Colonic mucosa (tissue), 4 donors: ENCODE results near the gene GRIN2C. TPM values are rescaled to one million over a fixed set of nuclear protein-coding genes. Genes with fewer than 3 reads are reported as not detected.
"Not testable (repeated sequence)": the region's sequence is repeated elsewhere in the genome, so short reads cannot be mapped to it uniquely, and the experiment has no call there.

ENCODE experiments used
- DNase-seq: peaks from one replicate; pipeline ENCODE4 v3.0.0-alpha.2; 2020
- H3K27ac ChIP-seq: fragments of 200-600 bp; one replicate; pipeline ENCODE4 v1.8.0; 2021
- H3K27me3 ChIP-seq: fragments of 200-600 bp; one replicate; pipeline ENCODE4 v1.8.0; 2021
- H3K36me3 ChIP-seq: fragments of 200-600 bp; one replicate; pipeline ENCODE4 v1.8.0; 2021
- H3K4me1 ChIP-seq: fragments of 200-600 bp; one replicate; pipeline ENCODE4 v1.8.0; 2021; ENCODE audit warnings: mild to moderate bottlenecking
- H3K4me3 ChIP-seq: fragments of 200-600 bp; one replicate; pipeline ENCODE4 v1.8.0; 2021
- H3K9ac ChIP-seq, 2 donors: one replicate each; pipeline ENCODE4 v1.7.0; 2013; ENCODE audit warnings: control low read depth in 2 of 2, low read depth in 2 of 2, low read length in 2 of 2
- H3K9me3 ChIP-seq: fragments of 200-600 bp; one replicate; pipeline ENCODE4 v1.8.0; 2021
- intact Hi-C: fragments of 100-400 bp; cut with DNase I; formaldehyde crosslinking; loops from one replicate; pipeline ENCODE4 v1.14.1; 2022
- total RNA-seq, 2 donors: library from RNA; stranded (reverse); fragmentation: NEBNext Ultra II Directional in 1 of 2; extraction: Animal tissue kit (Norgen Biotek cat#: 25700) in 1 of 2; gene quantifications; one replicate each; pipeline ENCODE4 v1.2.1, GENCODE V29; 2021
- TF ChIP-seq, protein P1 (sequence below): fragments of 200-600 bp; IDR thresholded peaks from one replicate; pipeline ENCODE4 v1.8.0; 2022; ENCODE audit warnings: antibody characterized with exemption, mild to moderate bottlenecking
- donor health status: healthy.
- donor health status: DM: no; HTN: no; CAD: no.
- donor health status: DM: no; HTN: no; CAD: no.

GRIN2C gene
- under 1 TPM; 0.16 to 0.30 TPM for total RNA-seq

DNA sequence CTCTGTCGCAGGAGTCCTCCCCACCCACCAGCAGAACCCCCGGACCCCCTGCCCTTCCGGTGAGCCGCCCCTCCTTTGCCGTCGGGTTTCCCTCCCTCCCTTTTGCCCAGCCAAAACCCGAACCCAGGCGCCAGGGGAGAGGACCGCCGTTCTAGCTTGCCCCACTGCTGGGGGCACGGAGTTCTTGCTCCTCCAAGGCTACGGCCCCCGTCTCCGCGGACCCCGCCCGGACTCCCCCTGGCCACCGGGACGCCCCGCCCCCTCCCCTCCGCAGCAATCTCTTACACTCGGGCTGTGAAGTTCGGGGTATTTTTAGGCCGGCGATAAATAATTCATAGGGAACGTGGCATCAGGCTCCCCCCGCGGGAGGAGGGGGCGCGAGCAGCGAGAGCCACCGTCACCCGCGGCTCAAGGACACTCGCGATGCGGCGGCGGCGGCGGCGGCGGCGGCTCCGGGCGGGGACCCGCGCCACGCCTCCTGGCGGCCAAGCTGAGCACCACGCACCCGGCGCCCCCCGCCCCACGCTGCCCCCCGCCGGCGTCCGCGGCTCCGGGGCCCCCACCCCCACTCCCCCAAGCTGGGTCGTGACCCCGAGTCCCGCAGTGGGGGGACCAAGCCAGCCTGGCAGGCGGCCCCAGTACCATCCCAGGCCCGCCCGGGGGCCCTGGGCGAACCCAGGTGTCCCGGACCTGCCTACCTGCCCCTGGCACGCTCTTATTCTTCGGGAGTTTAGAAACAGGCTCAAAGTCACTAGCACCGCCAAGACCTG, at the start of gene GRIN2C:
GRIN2C (minus strand) TSS at position 427 of the 770 bp plus-strand sequence. CDS start 4,793 bp downstream, outside the sequence.
- H3K36me3 ChIP-seq, result no peaks in the 10 kb centered on the region
- H3K27me3 ChIP-seq, result peaks cover 46% of the 10 kb centered on the region
- intact Hi-C loops, result loop anchor here (5.0 kb wide), 1 partner anchor 117 kb away; no protein-coding TSS in a partner anchor
- H3K27ac ChIP-seq, result no peak within 1 kb of the TSS
- peaks cover 9% of the 10 kb centered on the region for H3K4me1 ChIP-seq
- H3K9ac ChIP-seq, result no peak within 1 kb of the TSS
- no peaks in the 10 kb centered on the region for H3K9me3 ChIP-seq
- TF ChIP-seq, protein P1, sequence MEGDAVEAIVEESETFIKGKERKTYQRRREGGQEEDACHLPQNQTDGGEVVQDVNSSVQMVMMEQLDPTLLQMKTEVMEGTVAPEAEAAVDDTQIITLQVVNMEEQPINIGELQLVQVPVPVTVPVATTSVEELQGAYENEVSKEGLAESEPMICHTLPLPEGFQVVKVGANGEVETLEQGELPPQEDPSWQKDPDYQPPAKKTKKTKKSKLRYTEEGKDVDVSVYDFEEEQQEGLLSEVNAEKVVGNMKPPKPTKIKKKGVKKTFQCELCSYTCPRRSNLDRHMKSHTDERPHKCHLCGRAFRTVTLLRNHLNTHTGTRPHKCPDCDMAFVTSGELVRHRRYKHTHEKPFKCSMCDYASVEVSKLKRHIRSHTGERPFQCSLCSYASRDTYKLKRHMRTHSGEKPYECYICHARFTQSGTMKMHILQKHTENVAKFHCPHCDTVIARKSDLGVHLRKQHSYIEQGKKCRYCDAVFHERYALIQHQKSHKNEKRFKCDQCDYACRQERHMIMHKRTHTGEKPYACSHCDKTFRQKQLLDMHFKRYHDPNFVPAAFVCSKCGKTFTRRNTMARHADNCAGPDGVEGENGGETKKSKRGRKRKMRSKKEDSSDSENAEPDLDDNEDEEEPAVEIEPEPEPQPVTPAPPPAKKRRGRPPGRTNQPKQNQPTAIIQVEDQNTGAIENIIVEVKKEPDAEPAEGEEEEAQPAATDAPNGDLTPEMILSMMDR, result no peak
- DNase-seq, result no peak
- H3K4me3 ChIP-seq, result no peak within 1 kb of the TSS

DNA sequence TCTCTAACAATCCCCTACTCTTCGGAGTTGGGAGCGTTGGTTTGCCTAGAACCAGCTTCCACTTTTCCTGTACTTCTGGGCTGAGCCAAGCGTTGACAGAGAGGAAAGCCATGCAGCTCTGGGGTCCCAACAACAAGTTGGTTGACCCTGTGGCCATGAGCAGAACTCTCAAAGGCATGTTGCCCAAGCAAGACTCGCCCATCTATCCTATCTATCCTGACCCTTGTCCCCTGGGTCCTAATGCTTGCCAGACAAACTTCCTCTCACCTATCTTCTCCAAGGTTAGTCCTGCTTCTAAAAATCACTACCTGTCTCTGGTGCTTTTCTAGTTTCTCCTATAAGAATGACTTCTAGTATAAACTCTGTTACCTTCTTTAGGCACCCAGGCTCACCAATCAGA, 49.4 kb upstream of the GRIN2C start:
- H3K9ac ChIP-seq, H3K4me3 ChIP-seq, H3K36me3 ChIP-seq, H3K9me3 ChIP-seq, intact Hi-C loops, H3K4me1 ChIP-seq, H3K27ac ChIP-seq, DNase-seq, H3K27me3 ChIP-seq: not testable (repeated sequence)

DNA sequence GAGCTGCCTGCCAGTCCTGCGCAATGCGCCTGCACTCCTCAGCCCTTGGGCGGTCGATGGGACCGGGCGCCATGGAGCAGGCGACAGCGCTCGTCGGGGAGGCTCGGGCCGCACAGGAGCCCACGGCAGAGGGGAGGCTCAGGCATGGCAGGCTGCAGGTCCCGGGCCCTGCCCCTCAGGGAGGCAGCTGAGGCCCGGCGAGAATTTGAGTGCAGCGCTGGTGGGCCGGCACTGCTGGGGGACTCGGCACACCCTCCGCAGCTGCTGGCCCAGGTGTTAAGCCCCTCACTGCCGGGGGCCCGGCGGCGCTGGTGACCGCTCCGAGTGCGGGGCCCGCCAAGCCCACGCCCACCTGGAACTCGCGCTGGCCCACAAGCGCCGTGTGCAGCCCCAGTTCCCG, 47.3 kb upstream of the GRIN2C start:
- no peak for DNase-seq

DNA sequence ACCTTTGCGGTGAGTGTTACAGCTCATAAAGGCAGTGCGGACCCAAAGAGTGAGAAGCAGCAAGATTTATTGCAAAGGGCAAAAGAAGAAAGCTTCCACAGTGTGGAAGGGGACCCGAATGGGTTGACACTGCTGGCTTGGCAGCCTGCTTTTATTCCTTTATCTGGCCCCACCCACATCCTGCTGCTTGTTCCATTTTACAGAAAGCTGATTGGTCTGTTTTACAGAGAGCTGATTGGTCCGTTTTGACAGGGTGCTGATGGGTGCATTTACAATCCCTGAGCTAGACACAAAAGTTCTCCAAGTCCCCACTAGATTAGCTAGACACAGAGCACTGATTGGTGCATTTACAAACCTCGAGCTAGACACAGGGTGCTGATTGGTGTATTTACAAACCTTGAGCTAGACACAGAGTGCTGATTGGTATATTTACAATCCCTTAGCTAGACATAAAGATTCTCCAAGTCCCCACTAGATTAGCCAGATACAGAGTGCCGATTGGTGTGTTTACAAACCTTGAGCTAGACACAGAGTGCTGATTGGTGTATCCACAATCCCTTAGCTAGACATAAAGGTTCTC, 46.6 kb upstream of the GRIN2C start:
- H3K9ac ChIP-seq, H3K4me1 ChIP-seq, DNase-seq, H3K27me3 ChIP-seq, H3K4me3 ChIP-seq, H3K27ac ChIP-seq, intact Hi-C loops, H3K9me3 ChIP-seq, H3K36me3 ChIP-seq: not testable (repeated sequence)

More for the DNA sequence above, 47.3 kb upstream of the GRIN2C start:
- intact Hi-C loops, result no loop called here
- Histone ChIP-seq H3K27me3 (no peaks in the 10 kb centered on the region), H3K4me1 (no peaks in the 10 kb centered on the region), H3K27ac (no peak overlapping the region), H3K9me3 (no peaks in the 10 kb centered on the region), H3K36me3 (no peaks in the 10 kb centered on the region), H3K9ac (no peak overlapping the region), H3K4me3 (no peak overlapping the region)
- TF ChIP-seq, protein P1, result no peak

DNA sequence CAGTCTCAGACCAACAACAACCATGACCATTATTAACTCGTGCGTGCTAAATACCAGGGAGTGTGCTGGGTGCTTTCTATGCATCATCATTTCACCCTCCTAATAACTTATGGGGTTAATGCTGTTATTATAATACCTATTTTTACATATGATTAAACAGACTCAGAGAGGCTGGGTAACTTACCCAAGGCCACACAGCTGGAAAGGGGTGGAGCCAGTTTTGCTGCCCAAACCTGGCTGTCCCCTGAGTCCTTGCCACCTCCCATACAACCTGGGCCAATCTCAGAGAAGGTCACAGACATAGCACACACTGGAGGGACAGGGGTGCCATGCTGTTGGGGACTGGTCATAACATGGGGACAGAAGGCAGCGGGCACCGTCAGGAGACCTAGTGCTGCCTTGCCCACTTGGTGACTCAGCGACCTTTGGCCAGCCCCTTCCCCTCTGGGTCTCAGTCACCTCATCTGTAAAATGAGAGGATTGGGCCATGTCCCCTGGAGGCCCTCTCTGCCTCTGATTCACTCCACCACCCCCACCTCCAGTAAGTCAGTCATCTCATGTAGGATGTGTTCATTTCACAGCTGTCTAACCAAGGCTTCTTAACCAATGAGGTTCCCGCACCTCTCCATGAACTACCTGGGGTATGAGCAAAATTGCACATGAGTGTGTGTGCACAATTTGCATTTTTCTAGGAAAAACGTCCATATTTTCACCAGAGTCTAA, 45.2 kb upstream of the GRIN2C start:
- TF ChIP-seq, protein P1, result no peak
- H3K9me3 ChIP-seq, result no peaks in the 10 kb centered on the region
- no peaks in the 10 kb centered on the region for H3K4me1 ChIP-seq
- intact Hi-C loops, result no loop called here
- DNase-seq, result no peak
- no peaks in the 10 kb centered on the region for H3K36me3 ChIP-seq
- no peak overlapping the region for H3K9ac ChIP-seq
- no peak overlapping the region for H3K4me3 ChIP-seq
- H3K27ac ChIP-seq, result no peak overlapping the region
- no peaks in the 10 kb centered on the region for H3K27me3 ChIP-seq

DNA sequence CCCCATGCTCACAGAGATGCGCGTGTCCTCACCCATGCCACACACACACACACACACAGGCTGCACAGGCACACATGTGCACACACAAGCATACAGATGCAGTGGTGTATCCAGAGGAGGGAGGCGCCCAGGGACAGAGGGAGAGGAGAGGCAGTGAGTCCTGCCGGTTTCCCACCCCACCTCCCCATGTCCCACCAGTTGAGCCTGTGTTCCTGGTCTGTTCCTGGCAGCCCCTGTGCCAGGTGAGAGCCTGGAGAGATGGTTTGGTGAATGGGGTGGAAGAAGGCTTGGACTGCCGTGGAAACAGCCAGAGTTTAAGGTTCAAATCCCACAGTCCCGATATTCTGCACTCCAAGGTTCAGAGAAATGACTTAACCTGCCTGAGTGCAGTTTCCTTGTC, 44.0 kb upstream of the GRIN2C start:
- Histone ChIP-seq H3K27me3 (no peaks in the 10 kb centered on the region), H3K9me3 (no peaks in the 10 kb centered on the region), H3K4me3 (no peak overlapping the region), H3K9ac (no peak overlapping the region), H3K27ac (no peak overlapping the region), H3K36me3 (no peaks in the 10 kb centered on the region), H3K4me1 (no peaks in the 10 kb centered on the region)
- TF ChIP-seq, protein P1, result no peak
- DNase-seq, result no peak
- intact Hi-C loops, result no loop called here
